Measurements from ENCODE around the gene TRAF5.

Gene TRAF5

DNA sequence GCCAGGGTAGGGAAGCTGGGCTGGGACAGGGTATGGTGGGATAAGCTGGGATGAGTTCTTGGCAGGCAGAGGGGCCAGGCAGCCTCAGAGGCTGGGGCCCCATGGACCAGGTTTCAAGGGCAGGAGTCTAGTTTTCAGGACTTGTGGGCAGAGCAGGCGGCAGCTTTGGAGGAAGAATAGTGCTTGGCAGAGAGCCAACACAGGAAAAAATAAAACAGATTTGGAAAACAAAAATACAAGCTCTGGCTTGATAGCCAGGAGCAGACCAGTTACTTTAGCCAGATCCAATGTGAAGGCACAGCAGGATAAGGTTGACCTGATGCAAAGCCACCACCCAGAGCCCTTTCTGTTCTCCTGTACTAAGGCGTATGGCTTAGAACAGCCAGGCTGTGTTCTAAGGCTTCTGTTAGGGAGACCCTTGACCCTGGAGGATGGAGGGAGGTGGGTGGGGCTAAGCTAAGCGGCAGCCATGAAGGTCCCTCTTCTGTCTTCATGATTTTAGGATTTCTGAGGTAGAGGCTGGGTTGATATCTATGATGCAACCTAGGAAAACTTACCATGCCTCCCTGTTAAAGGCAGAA, 5.5 kb downstream of the TRAF5 start:
- H3K27ac Mint-ChIP-seq = no peak overlapping the region
- intact Hi-C loops (cut with micrococcal nuclease) = no loop called here
- no peaks in the 10 kb centered on the region for H3K9me3 Mint-ChIP-seq
- peaks cover 4% of the 10 kb centered on the region for H3K27me3 Mint-ChIP-seq
- H3K4me1 Mint-ChIP-seq (ENCODE audit: low read depth) = peaks cover 72% of the 10 kb centered on the region
- H3K36me3 Mint-ChIP-seq (ENCODE audit: low read depth) = peaks cover 11% of the 10 kb centered on the region
- no peak overlapping the region for H3K4me3 Mint-ChIP-seq

DNA sequence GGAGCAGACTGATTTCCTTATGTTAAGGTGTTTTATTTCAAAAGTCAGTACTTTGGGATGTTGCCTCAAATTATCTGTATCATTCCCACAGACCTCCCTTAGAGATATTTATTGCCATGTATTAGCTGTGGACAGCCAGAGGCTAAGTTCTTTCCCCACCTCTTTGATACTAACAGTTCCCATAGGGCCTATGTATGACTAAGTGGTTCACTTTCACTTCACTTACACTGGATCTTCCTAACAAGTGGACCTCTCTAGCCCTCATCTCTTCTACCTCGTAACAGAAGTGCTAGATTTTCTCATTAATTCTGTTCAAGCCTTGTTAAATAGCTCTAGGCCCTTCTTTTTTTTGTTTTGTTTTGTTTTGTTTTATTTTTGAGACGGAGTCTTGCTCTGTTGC, 6.2 kb downstream of the TRAF5 start:
- intact Hi-C loops (cut with micrococcal nuclease) = no loop called here
- Mint-ChIP-seq H3K27ac (no peak overlapping the region), H3K4me1 (ENCODE audit: low read depth) (peaks cover 70% of the 10 kb centered on the region), H3K4me3 (no peak overlapping the region), H3K9me3 (no peaks in the 10 kb centered on the region), H3K36me3 (ENCODE audit: low read depth) (peaks cover 7% of the 10 kb centered on the region), H3K27me3 (no peaks in the 10 kb centered on the region)

DNA sequence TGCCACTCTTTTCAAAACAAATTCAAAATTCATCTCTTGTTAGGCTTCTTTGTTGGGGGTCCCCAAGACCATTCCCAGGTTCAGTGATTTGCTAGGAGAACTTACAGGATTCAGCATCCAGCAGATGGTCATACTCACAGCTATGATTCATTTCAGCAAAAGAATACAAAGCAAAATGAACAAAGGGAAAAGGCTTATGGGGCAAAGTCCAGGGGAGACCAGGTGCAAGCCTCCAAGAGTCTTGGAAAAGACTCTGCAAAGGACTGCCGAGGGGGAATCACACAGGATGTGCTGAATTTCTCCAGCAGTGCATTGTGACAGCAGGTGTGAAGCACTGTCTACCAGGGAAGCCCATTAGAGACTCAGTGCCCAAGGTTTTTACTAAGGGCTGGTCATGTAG, 7.3 kb downstream of the TRAF5 start:
- Mint-ChIP-seq H3K27me3 (no peaks in the 10 kb centered on the region), H3K27ac (no peak overlapping the region), H3K4me3 (no peak overlapping the region), H3K9me3 (no peaks in the 10 kb centered on the region), H3K4me1 (ENCODE audit: low read depth) (peaks cover 59% of the 10 kb centered on the region), H3K36me3 (ENCODE audit: low read depth) (peaks cover 7% of the 10 kb centered on the region)
- intact Hi-C loops (cut with micrococcal nuclease) = no loop called here

DNA sequence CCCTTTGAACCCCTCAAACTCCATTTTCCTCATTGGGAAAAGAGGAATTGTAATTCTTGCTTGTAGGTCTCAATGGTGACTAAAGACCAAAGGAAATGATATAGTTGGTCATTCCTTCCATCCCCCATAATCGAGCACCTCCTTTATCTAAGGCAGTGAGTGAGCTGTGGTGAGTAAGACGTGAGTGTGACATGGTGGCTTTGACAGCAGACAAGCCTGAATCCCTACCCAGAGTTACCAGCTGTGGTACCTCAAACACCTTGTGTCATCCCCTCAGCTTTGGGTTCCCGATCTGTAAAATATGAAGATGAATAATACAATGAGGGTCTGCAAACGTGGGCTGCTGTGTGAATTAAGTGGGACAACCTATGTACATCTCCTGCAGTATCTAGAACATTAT, 8.4 kb downstream of the TRAF5 start:
- Mint-ChIP-seq H3K9me3 (no peaks in the 10 kb centered on the region), H3K4me1 (ENCODE audit: low read depth) (peaks cover 55% of the 10 kb centered on the region), H3K36me3 (ENCODE audit: low read depth) (peaks cover 7% of the 10 kb centered on the region), H3K27me3 (no peaks in the 10 kb centered on the region), H3K4me3 (no peak overlapping the region), H3K27ac (no peak overlapping the region)
- intact Hi-C loops (cut with micrococcal nuclease) = no loop called here

DNA sequence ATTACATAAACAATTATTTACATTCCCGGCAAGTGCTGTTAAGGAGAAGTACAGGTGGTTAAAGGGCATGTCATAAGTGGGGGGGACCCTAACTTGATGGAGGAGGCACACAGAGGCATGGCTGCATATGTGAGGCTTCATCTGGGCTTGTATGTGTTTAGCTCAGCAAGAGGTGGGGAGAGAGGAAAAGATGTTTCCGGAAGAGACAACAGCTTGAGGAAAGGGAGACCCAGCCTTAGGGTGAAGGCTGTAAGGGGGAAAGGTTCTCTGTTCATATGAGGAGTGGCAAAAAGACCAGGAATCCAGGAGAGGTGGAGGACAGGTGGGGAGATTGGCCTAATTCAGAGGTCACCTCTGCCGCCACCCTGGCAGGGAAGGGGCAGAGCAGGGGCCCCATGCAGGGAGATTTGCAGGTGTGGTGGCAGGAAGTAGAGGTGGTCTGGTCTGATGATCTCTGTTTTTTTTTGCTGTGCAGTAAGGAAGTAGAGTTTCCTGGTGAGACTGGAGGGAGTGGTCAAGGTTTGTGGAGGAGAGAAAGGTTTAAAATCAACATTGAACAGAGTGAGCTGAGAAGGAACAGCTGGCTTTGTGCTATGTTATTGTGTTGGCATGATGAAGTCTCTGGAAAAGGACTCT, 9.0 kb downstream of the TRAF5 start:
- Mint-ChIP-seq H3K9me3 (no peaks in the 10 kb centered on the region), H3K4me3 (no peak overlapping the region), H3K4me1 (ENCODE audit: low read depth) (peaks cover 51% of the 10 kb centered on the region), H3K27me3 (no peaks in the 10 kb centered on the region), H3K36me3 (ENCODE audit: low read depth) (peaks cover under 1% of the 10 kb centered on the region), H3K27ac (no peak overlapping the region)
- intact Hi-C loops (cut with micrococcal nuclease) = no loop called here

DNA sequence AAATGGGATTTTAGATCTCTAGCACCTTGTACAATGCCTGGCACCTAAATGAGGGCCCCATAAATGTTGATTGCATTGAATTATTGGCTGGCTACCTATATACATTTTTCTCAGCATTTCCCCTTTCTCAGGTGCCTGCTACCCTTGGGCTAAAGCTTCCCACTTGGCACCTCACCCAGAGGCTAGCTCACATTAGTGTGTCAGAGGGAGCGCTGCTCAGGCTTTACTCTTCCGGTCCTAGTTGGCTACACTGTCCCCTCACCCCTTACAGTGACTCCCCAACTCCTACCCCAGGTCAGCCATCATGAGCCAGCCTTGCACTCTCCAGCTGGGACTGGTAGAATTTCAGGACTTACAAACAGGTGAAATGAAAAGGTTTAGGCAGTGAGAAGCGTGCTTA, 9.5 kb downstream of the TRAF5 start:
- Mint-ChIP-seq H3K36me3 (ENCODE audit: low read depth) (no peaks in the 10 kb centered on the region), H3K9me3 (no peaks in the 10 kb centered on the region), H3K27me3 (no peaks in the 10 kb centered on the region), H3K4me1 (ENCODE audit: low read depth) (peaks cover 51% of the 10 kb centered on the region), H3K4me3 (no peak overlapping the region), H3K27ac (no peak overlapping the region)
- intact Hi-C loops (cut with micrococcal nuclease) = no loop called here

DNA sequence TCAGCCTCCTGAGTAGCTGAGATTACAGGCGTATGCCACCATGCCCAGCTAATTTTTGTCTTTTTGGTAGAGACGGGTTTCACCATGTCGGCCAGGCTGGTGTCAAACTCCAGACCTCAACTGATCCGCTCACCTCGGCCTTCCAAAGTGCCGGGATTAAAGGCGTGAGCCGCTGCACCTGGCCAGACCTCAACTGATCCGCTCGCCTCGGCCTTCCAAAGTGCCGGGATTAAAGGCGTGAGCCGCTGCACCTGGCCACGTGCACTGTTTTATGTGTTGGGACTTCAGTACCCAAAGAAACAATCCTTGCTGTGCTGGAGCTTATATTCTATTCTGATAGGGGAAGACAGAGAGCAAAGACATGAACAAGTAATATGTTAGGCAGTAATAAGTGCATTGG, 10.1 kb downstream of the TRAF5 start:
- Mint-ChIP-seq H3K4me3 (no peak overlapping the region), H3K27ac (no peak overlapping the region), H3K36me3 (ENCODE audit: low read depth) (no peaks in the 10 kb centered on the region), H3K27me3 (no peaks in the 10 kb centered on the region), H3K9me3 (no peaks in the 10 kb centered on the region), H3K4me1 (ENCODE audit: low read depth) (peaks cover 55% of the 10 kb centered on the region)
- intact Hi-C loops (cut with micrococcal nuclease) = no loop called here

DNA sequence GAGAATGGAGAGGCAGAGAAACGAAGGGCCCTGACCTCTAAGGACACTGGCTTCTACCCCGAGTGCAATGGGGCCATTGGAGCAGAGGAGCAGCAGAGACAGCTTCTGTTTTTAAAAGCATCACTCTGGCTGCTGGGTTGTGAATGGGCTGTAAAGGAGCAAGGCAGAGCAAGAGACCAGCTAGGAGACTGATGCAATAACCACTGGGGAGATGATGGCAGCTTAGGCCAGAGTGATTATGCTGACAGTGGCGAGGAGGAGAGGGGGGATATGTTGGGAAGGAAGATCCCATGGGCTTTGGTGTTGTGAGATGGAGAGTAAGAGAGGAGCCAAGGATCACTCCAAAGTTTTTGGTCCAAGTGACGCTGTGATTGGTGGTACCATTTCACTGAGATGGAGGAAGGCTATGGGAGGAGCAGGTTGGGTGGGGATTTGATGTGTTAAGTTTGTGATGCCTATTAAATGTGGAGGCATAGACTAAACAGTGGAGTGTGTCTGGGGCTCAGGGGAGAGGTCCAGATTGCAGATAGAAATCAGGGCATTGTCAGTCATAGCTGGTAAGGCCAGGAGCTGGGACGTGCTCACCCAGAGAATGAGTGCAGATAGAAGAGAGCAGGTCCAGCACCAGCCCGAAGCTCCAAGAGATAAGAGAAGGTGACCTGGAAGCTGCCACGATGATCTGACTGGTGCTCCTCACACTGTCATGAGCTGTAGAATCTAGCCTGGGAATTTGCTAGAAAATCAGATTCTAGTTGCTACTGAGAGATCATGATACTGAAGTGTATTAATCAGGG, 11.0 kb downstream of the TRAF5 start:
- Mint-ChIP-seq H3K9me3 (no peaks in the 10 kb centered on the region), H3K27ac (no peak overlapping the region), H3K4me3 (no peak overlapping the region), H3K27me3 (no peaks in the 10 kb centered on the region), H3K36me3 (ENCODE audit: low read depth) (no peaks in the 10 kb centered on the region), H3K4me1 (ENCODE audit: low read depth) (peaks cover 51% of the 10 kb centered on the region)
- intact Hi-C loops (cut with micrococcal nuclease) = no loop called here

DNA sequence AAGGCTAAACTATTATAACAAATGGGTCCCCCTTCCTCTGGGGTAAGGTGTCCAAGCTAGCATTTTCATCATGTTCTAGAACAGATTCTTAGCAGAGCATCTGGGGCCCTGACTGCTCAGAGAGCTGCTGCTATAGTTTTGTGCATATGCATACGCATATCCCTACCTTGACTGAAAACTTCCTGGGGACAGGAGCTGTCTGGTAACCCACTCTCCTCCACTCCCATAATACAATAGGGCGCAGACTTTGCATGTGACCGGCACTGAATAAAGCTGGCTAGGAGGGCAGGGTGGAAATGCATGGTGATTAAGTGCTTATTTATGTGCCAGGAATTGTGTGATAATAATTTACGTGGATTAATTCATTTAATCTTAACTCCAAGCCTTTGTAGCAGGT, 11.6 kb downstream of the TRAF5 start:
- H3K4me3 Mint-ChIP-seq = no peak overlapping the region
- intact Hi-C loops (cut with micrococcal nuclease) = no loop called here

DNA sequence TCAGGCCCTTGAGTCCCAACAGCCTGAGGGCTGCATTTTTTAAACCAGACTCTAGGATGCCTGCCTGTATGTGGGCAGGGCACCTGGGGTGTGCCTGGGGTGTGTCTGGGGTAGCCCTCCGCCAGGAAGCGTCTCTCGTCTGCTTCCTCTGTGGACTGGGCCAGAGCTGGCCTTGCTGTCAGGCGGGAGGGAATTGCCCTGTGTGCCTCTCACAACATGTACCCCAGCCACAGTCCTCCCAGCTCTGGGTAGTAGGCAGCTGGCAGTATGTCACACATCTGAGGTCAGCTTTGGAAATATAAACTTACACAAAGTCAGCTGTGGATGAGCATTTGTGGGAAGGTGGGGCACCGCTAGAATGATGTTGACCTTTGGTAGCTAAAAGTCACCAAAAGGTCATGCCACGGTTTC, 13.0 kb downstream of the TRAF5 start:
- Mint-ChIP-seq H3K4me1 (ENCODE audit: low read depth) (peaks cover 64% of the 10 kb centered on the region), H3K4me3 (no peak overlapping the region), H3K27me3 (no peaks in the 10 kb centered on the region), H3K36me3 (ENCODE audit: low read depth) (no peaks in the 10 kb centered on the region), H3K9me3 (no peaks in the 10 kb centered on the region), H3K27ac (no peak overlapping the region)
- intact Hi-C loops (cut with micrococcal nuclease) = no loop called here

More for the DNA sequence above, 11.6 kb downstream of the TRAF5 start:
- H3K9me3 Mint-ChIP-seq = no peaks in the 10 kb centered on the region
- no peaks in the 10 kb centered on the region for H3K36me3 Mint-ChIP-seq (ENCODE audit: low read depth)
- peaks cover 51% of the 10 kb centered on the region for H3K4me1 Mint-ChIP-seq (ENCODE audit: low read depth)
- H3K27ac Mint-ChIP-seq = no peak overlapping the region
- no peaks in the 10 kb centered on the region for H3K27me3 Mint-ChIP-seq

DNA sequence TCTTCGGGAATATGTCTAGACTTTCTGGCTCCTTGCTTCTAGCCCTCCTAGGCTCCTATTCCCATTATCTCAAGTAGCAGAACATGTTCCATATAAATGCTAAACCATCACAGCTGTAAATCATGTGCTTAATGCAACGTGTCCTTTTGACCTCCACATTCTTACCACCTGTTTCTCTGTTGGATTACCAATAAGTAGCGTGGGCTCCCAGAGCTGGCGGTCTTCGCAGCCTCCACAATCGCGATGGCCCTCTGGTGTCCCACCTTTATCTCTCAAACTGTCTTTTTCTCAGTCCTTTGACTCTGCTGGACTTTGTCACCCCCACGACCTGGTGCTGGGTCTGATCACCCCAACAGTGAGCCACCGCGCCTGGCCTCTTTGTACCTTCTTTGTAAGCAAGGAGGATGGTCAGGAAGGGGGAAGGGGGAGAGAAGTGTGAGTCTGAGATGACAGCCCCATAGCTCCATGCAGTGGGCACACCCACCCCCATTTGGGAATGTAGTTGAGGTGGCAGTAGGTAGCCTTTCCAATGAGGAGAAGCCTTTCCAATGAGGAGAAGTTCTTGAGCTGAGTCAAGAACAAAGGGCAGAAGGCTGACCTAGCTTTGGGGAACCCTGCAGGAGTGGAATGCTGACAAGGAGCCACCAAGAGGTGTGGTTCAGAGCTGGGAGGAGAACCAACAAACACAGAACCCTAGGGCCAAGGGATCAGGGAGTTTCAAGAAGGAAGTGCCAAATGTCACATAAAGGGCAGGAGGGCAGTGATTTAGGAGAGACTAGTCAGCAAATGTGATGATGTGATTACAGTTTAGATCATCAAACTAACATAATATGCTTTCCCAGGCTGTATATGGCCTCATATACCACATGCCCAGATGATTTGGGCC, 14.2 kb downstream of the TRAF5 start:
- Mint-ChIP-seq H3K9me3 (no peaks in the 10 kb centered on the region), H3K4me1 (ENCODE audit: low read depth) (peaks cover 64% of the 10 kb centered on the region), H3K36me3 (ENCODE audit: low read depth) (no peaks in the 10 kb centered on the region), H3K27me3 (no peaks in the 10 kb centered on the region), H3K27ac (peak overlapping the region; percentile 25), H3K4me3 (no peak overlapping the region)
- intact Hi-C loops (cut with micrococcal nuclease) = no loop called here

DNA sequence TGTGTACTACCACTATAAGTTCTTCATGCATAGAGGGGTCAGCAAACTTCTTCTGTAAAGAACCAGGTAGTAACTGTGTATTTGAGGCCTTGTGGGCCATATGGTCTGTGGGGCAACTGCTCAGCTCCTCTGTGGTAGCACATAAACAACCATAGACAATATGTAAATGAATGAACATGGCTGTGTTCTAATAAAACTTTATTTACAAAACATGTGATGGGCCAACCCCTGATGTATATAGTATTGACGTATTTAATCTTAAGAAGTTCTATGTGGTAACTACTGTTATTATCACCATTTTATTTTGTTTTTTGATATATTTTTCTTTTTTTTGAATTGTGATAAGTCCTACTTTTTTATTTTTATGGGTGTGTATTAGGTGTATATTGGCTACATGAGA, 15.4 kb downstream of the TRAF5 start:
- Mint-ChIP-seq H3K27ac (no peak overlapping the region), H3K9me3 (no peaks in the 10 kb centered on the region), H3K4me1 (ENCODE audit: low read depth) (peaks cover 69% of the 10 kb centered on the region), H3K27me3 (no peaks in the 10 kb centered on the region), H3K4me3 (no peak overlapping the region), H3K36me3 (ENCODE audit: low read depth) (no peaks in the 10 kb centered on the region)
- intact Hi-C loops (cut with micrococcal nuclease) = no loop called here

DNA sequence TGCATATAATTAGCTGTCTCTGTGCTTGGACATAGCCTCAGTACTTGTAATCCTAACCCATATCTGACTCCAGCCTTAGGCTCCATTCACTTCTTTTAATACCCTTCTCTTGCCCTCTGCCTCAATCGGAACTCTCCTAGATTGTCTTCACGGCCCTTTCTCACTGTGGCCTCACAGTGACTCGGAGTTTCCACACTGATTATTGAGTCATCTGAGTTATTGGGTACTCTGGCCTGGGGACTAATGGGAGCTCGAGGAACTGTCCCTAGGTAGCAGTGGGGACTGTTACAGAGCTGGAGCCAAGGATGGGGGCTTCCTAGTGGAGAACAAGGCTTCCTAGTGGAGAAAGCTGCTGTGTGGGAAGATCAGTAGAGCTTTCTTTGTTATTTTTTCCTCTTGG, 17.0 kb downstream of the TRAF5 start:
- H3K36me3 Mint-ChIP-seq (ENCODE audit: low read depth) = no peaks in the 10 kb centered on the region
- H3K4me3 Mint-ChIP-seq = no peak overlapping the region
- H3K27me3 Mint-ChIP-seq = no peaks in the 10 kb centered on the region
- no peaks in the 10 kb centered on the region for H3K9me3 Mint-ChIP-seq
- intact Hi-C loops (cut with micrococcal nuclease) = no loop called here
- peak overlapping the region; percentile 70 for H3K27ac Mint-ChIP-seq
- H3K4me1 Mint-ChIP-seq (ENCODE audit: low read depth) = peaks cover 69% of the 10 kb centered on the region

DNA sequence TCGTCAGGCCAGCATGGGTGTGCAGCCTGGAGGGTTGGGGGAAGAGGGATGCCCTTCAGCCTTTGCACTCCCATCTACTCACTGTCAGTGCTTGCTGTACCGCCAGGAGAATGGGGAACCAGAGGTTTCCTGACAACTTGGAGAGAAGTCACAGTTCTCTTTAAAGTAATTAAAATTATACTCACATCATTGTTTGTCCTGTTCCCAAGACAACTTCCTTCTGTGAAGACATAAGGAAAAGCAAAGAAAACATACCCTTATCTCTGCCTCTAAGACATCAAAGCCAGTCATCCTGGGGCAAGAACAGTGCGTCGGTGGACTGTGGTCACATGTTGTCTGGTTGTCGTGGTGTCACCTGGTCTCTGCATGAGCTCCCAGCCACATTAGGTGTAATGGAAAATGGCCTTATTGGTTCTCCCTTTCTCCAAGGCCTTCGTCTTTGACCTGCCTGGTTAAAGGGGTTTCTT, 17.6 kb downstream of the TRAF5 start:
- Mint-ChIP-seq H3K4me3 (no peak overlapping the region), H3K9me3 (no peaks in the 10 kb centered on the region), H3K4me1 (ENCODE audit: low read depth) (peaks cover 69% of the 10 kb centered on the region), H3K27ac (peak overlapping the region; percentile 70), H3K36me3 (ENCODE audit: low read depth) (no peaks in the 10 kb centered on the region), H3K27me3 (no peaks in the 10 kb centered on the region)
- intact Hi-C loops (cut with micrococcal nuclease) = no loop called here

Measured in dendritic cell treated with granulocyte-macrophage colony-stimulating factor and Interleukin-4, amounts not matched to agents 40 ng/mL and 50 ng/mL, for 4 days (primary cell).